HepG2 (cell line): ENCODE data around the gene KRTAP5-6. TPM values are rescaled to one million over a fixed set of nuclear protein-coding genes. Genes with fewer than 3 reads are reported as not detected.

Experiments
- ATAC-seq: fragments of 200-7000 bp; cut with Tn5 transposase; 3 replicates; pipeline ENCODE4 v1.9.1; 2020; ENCODE audit warnings: mild to moderate bottlenecking, moderate library complexity
- BruUV-seq: library from RNA; stranded (reverse); fragments of 400-500 nt; replicated peaks from 2 replicates; lab custom pipeline; 2021; lab: Mats Ljungman, UMichigan
- CTCF ChIA-PET: fragments of 300-600 bp; formaldehyde crosslinking; extraction: SDS; loops from one replicate; lab custom pipeline; 2021; ENCODE audit warnings: low total read pairs, inconsistent platforms, low intra/inter-chr PET ratio; lab: Yijun Ruan, JAX
- POLR2A ChIA-PET: fragments of 350-600 bp; sonication (Branson Sonifier 250); formaldehyde crosslinking; loops from one replicate; lab custom pipeline; 2020; ENCODE audit warnings: antibody characterized with exemption, inconsistent platforms; lab: Yijun Ruan, JAX
- DNase-seq: peaks from one replicate; pipeline ENCODE4 v3.0.0-alpha.2; 2015; ENCODE audit warnings: low spot score
- FAIRE-seq: peaks from 3 replicates; lab custom pipeline; 2011; peaks lifted over from hg19 to GRCh38; lab: Jason Lieb, UNC
- H2AFZ ChIP-seq: one replicate; pipeline ENCODE4 v1.6.1; 2011; ENCODE audit warnings: low read length, inconsistent platforms
- H3K27ac ChIP-seq: fragments of 300-600 bp; 3 replicates; pipeline ENCODE4 v1.8.0; 2011; ENCODE audit warnings: mixed run types, mild to moderate bottlenecking, mixed read lengths, low read length, inconsistent platforms; ENCODE audit not compliant: insufficient read depth; ENCODE audit errors: extremely low read length
- H3K27me3 ChIP-seq, 2 experiments: fragments of 200-600 bp in 1 of 2; 2 replicates in 1 of 2; 3 replicates in 1 of 2; pipeline versions ENCODE4 v1.6.0 to v1.8.0; 2011; ENCODE audit warnings: low read length in 2 of 2, mild to moderate bottlenecking in 2 of 2, moderate library complexity in 2 of 2, inconsistent platforms in 1 of 2; ENCODE audit not compliant: insufficient read depth in 2 of 2, control insufficient read depth in 1 of 2
- H3K36me3 ChIP-seq, 2 experiments: fragments of 200-600 bp in 1 of 2; replicated peaks in 1 of 2; 2 replicates in 1 of 2; 3 replicates in 1 of 2; pipeline versions ENCODE4 v1.5.1 to v1.8.0; 2011; ENCODE audit warnings: low read length in 2 of 2, inconsistent platforms in 1 of 2; ENCODE audit not compliant: insufficient read depth in 2 of 2, control insufficient read depth in 1 of 2
- H3K4me1 ChIP-seq: 2 replicates; pipeline ENCODE4 v1.5.1; 2012; ENCODE audit warnings: low read length, inconsistent platforms; ENCODE audit not compliant: insufficient read depth
- H3K4me2 ChIP-seq: 2 replicates; pipeline ENCODE4 v1.6.0; 2011; ENCODE audit warnings: low read depth, low read length, inconsistent platforms
- H3K4me3 ChIP-seq, 3 experiments: fragments of 200-600 bp in 1 of 3; sonication (generic), shearing (Covaris generic) in 1 of 3; replicated peaks in 1 of 3; 2 replicates each; pipeline ENCODE4 v1.5.1; 2011 to 2016; ENCODE audit warnings: low read length in 3 of 3, inconsistent platforms in 2 of 3, low read depth in 2 of 3, mild to moderate bottlenecking in 2 of 3, control low read depth in 1 of 3, mixed read lengths in 1 of 3; ENCODE audit not compliant: insufficient read depth in 1 of 3
- H3K79me2 ChIP-seq: one replicate; pipeline ENCODE4 v1.6.1; 2011; ENCODE audit warnings: low read length, inconsistent platforms; ENCODE audit not compliant: insufficient read depth
- H3K9ac ChIP-seq: 2 replicates; pipeline ENCODE4 v1.6.0; 2011; ENCODE audit warnings: mild to moderate bottlenecking, low read depth, low read length, inconsistent platforms; ENCODE audit not compliant: insufficient read depth
- H3K9me3 ChIP-seq: 2 replicates; pipeline ENCODE4 v1.5.1; 2012; ENCODE audit warnings: mild to moderate bottlenecking, low read length
- H4K20me1 ChIP-seq: 2 replicates; pipeline ENCODE4 v1.6.0; 2011; ENCODE audit warnings: inconsistent platforms, mild to moderate bottlenecking, low read length, moderate library complexity; ENCODE audit not compliant: insufficient read depth
- HMGA1 ChIP-seq: sonication (generic); formaldehyde crosslinking; conservative IDR thresholded peaks from 2 replicates; pipeline ENCODE4 v1.4.0; 2020; ENCODE audit warnings: missing genetic modification reagents
- MYC ChIP-seq: sonication (generic); formaldehyde crosslinking; IDR thresholded peaks from 2 replicates; pipeline ENCODE4 v1.9.0; 2021; ENCODE audit warnings: missing genetic modification reagents, borderline replicate concordance
- POGZ ChIP-seq: sonication (generic); formaldehyde crosslinking; IDR thresholded peaks from 2 replicates; pipeline ENCODE4 v1.4.0; 2020; ENCODE audit warnings: mild to moderate bottlenecking, missing genetic modification reagents
- RORA ChIP-seq: sonication (generic); formaldehyde crosslinking; IDR thresholded peaks from 2 replicates; pipeline ENCODE4 v1.5.0; 2020; ENCODE audit warnings: mild to moderate bottlenecking, missing genetic modification reagents, moderate library complexity
- SMYD3 ChIP-seq: sonication (generic); formaldehyde crosslinking; IDR thresholded peaks from 2 replicates; pipeline ENCODE4 v1.8.1; 2023; ENCODE audit warnings: mild to moderate bottlenecking, missing genetic modification reagents
- SOX5 ChIP-seq: IDR thresholded peaks from 2 replicates; pipeline ENCODE4 v1.6.1; 2016; ENCODE audit warnings: borderline replicate concordance
- ZFAT ChIP-seq: sonication (generic); formaldehyde crosslinking; conservative IDR thresholded peaks from 2 replicates; pipeline ENCODE4 v1.8.1; 2023; ENCODE audit warnings: missing genetic modification reagents, inconsistent platforms
- ZNF556 ChIP-seq: sonication (generic); formaldehyde crosslinking; IDR thresholded peaks from 2 replicates; pipeline ENCODE4 v1.4.0; 2020; ENCODE audit warnings: mild to moderate bottlenecking, missing genetic modification reagents, borderline replicate concordance
- ZNF629 ChIP-seq: sonication (generic); formaldehyde crosslinking; conservative IDR thresholded peaks from 2 replicates; pipeline ENCODE4 v1.5.0; 2020; ENCODE audit warnings: missing genetic modification reagents
- WGBS: methylation state at CpG from one replicate; pipeline ENCODE4 v1.1.6; 2017; ENCODE audit warnings: low lambda C conversion rate; 5-methylcytosine and 5-hydroxymethylcytosine counted together
- in situ Hi-C: cut with HindIII; loops from 2 replicates; pipeline ENCODE4 v1.10.0; 2017; ENCODE audit warnings: low pct_unique_long_range_greater_than_20kb; ENCODE audit not compliant: extremely low pct_ligation_motif_present
- intact Hi-C: fragments of 100-400 bp; cut with micrococcal nuclease; formaldehyde crosslinking; loops from one replicate; pipeline ENCODE4 v1.10.0; 2022; ENCODE audit not compliant: unreplicated experiment
- polyA plus RNA-seq, 8 experiments: library from polyadenylated mRNA; depleted of rRNA in 3 of 8; stranded (reverse) in 7 of 8; unstranded in 1 of 8; fragments of >200 nt; fragmentation: Illumina TruSeq in 4 of 8; extraction: Trizol in 4 of 8; gene quantifications; 2 replicates each; pipeline versions ENCODE4 v1.2.1 to v1.2.3, GENCODE V29; 2011 to 2016; ENCODE audit warnings: low read depth in 4 of 8, missing spikeins in 1 of 8, mixed read lengths in 1 of 8; ENCODE audit not compliant: insufficient read depth in 1 of 8
- total RNA-seq, 5 experiments: library from RNA; depleted of rRNA; stranded (reverse); fragments of >200 nt; fragmentation: Illumina TruSeq; extraction: Trizol; gene quantifications; 2 replicates each; pipeline ENCODE4 v1.2.3, GENCODE V29; 2016; ENCODE audit warnings: low read depth in 1 of 5
- TF ChIP-seq, protein P1 (sequence below): sonication (generic); formaldehyde crosslinking; IDR thresholded peaks from 2 replicates; pipeline ENCODE4 v1.5.0; 2020; ENCODE audit warnings: missing genetic modification reagents, mild to moderate bottlenecking, borderline replicate concordance
- TF ChIP-seq, protein P2 (sequence below): sonication (generic); formaldehyde crosslinking; conservative IDR thresholded peaks from 2 replicates; pipeline ENCODE4 v1.8.1; 2023; ENCODE audit warnings: missing genetic modification reagents

KRTAP5-6 gene
- total and polyA plus RNA-seq, 2 of the 13 experiments (the other 11 are each of a cell fraction or from before 2014, with no cell fraction given), result not detected

DNA sequence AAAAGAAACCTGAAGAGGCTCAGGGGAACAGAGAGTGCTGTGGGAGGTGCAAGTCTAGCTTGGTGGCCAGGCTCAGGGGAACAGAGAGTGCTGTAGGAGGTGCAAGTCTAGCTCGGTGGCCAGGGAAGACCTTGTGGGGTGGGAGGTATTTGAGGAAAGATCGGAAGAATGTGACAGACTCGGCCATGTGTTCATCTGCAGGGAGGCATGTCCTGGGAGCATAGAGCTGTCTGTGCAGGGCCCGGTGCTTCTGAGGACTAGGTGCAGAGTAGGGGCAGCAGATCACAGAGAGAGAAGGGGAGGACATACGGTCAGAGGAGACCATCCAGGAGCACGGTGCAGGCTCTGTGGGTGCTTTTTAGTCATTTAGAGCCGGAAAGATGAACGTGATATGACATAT, 42.6 kb downstream of the KRTAP5-6 start:
- TF ChIP-seq ZNF556 (CRISPR knock-in tag), result no peak
- no peak for TF ChIP-seq POGZ (CRISPR knock-in tag)
- no peak for TF ChIP-seq SMYD3 (CRISPR knock-in tag)
- TF ChIP-seq, protein P1, sequence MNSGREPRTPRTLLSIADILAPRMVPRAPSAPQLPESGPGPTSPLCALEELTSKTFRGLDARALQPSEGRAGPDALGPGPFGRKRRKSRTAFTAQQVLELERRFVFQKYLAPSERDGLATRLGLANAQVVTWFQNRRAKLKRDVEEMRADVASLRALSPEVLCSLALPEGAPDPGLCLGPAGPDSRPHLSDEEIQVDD (CRISPR knock-in tag), result no peak
- TF ChIP-seq HMGA1 (CRISPR knock-in tag), result no peak
- TF ChIP-seq RORA (CRISPR knock-in tag), result no peak
- TF ChIP-seq SOX5, result no peak
- TF ChIP-seq, protein P2, sequence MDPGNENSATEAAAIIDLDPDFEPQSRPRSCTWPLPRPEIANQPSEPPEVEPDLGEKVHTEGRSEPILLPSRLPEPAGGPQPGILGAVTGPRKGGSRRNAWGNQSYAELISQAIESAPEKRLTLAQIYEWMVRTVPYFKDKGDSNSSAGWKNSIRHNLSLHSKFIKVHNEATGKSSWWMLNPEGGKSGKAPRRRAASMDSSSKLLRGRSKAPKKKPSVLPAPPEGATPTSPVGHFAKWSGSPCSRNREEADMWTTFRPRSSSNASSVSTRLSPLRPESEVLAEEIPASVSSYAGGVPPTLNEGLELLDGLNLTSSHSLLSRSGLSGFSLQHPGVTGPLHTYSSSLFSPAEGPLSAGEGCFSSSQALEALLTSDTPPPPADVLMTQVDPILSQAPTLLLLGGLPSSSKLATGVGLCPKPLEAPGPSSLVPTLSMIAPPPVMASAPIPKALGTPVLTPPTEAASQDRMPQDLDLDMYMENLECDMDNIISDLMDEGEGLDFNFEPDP (CRISPR knock-in tag), result no peak
- no peak for TF ChIP-seq ZFAT (CRISPR knock-in tag)
- TF ChIP-seq MYC (CRISPR knock-in tag), result no peak
- TF ChIP-seq ZNF629 (CRISPR knock-in tag), result no peak
- Histone ChIP-seq H3K27ac (no peak overlapping the region), H4K20me1 (no peaks in the 10 kb centered on the region), H3K4me2 (no peak overlapping the region), H3K27me3 (peaks cover 0 to 51% of the 10 kb centered on the region in 2 experiments; a peak in 3 of 5 replicates), H2AFZ (no peak overlapping the region), H3K79me2 (no peaks in the 10 kb centered on the region), H3K4me1 (no peaks in the 10 kb centered on the region), H3K36me3 (no peaks in the 10 kb centered on the region), H3K4me3 (no peak overlapping the region), H3K9me3 (peaks cover 13% of the 10 kb centered on the region), H3K9ac (no peak overlapping the region)
- 2% methylated on average over 8 of the region's 8 CpGs for WGBS
- ATAC-seq, result 0 out of 3 replicates have a peak, but pooled peaks have one; percentile 14
- no peak for DNase-seq
- FAIRE-seq, result no peak
- BruUV-seq, result no TSS peak
- in situ Hi-C loops (no loop called here), intact Hi-C loops (no loop called here)
- ChIA-PET CTCF (no interaction called here), POLR2A (no interaction called here)
